22Rv1 (cell line): ENCODE results near the gene TTF2.
A peak's percentile ranks its signal among the peaks of the same experiment; 100 is the strongest.

Source experiments
- H3K27ac ChIP-seq: fragments of 450-650 bp; 2 replicates; pipeline ENCODE4 v1.5.1; 2017
- ZFX ChIP-seq: fragments of 450-650 bp; IDR thresholded peaks from 2 replicates; pipeline ENCODE4 v1.6.1; 2017; ENCODE audit warnings: antibody characterized with exemption, borderline replicate concordance
- TF ChIP-seq, protein P1 (sequence below): fragments of 450-650 bp; IDR thresholded peaks from 2 replicates; pipeline ENCODE4 v1.5.1; 2017; ENCODE audit warnings: mild to moderate bottlenecking

Gene TTF2

DNA sequence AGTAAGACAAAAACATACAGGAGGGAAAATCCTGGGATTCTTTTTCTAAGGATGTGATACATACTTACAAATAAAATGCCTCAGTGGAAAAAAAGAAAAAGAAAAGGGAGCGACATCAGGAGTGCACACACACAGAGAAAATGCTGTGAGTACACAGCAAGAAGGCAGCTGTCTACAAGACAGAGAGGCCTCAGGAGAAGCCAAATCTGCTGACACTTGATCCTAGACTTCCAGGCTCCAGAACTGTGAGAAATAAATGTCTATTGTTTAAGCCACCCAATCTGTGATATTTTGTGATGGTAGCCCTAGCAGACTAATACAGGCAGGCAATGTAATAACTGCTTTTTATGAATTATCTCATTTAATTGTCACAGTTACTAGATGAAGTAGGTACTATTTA lies 78.4 kb downstream of the TTF2 start:
- H3K27ac ChIP-seq = no peak overlapping the region
- TF ChIP-seq, protein P1, sequence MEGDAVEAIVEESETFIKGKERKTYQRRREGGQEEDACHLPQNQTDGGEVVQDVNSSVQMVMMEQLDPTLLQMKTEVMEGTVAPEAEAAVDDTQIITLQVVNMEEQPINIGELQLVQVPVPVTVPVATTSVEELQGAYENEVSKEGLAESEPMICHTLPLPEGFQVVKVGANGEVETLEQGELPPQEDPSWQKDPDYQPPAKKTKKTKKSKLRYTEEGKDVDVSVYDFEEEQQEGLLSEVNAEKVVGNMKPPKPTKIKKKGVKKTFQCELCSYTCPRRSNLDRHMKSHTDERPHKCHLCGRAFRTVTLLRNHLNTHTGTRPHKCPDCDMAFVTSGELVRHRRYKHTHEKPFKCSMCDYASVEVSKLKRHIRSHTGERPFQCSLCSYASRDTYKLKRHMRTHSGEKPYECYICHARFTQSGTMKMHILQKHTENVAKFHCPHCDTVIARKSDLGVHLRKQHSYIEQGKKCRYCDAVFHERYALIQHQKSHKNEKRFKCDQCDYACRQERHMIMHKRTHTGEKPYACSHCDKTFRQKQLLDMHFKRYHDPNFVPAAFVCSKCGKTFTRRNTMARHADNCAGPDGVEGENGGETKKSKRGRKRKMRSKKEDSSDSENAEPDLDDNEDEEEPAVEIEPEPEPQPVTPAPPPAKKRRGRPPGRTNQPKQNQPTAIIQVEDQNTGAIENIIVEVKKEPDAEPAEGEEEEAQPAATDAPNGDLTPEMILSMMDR = no peak
- no peak for TF ChIP-seq ZFX

DNA sequence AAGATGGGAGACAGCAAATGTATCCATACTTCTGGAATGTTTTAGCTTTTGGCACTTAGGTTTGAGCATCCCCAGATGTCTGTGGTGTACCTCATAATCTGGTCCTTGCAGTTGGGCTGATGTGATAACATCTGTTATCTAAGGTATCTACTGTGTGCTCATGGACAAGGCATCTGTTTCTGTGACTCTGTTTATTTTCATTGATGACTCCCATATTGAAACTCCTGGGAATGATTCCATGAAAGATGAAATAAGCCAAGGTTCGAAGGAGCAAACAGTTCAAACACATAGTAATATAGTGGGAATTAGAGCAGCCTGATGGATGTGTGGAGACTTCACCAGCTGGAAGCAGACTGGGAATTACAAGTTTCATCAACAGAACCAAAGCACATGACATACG lies 82.1 kb downstream of the TTF2 start:
- H3K27ac ChIP-seq = no peak overlapping the region
- TF ChIP-seq, protein P1 = no peak
- no peak for TF ChIP-seq ZFX

DNA sequence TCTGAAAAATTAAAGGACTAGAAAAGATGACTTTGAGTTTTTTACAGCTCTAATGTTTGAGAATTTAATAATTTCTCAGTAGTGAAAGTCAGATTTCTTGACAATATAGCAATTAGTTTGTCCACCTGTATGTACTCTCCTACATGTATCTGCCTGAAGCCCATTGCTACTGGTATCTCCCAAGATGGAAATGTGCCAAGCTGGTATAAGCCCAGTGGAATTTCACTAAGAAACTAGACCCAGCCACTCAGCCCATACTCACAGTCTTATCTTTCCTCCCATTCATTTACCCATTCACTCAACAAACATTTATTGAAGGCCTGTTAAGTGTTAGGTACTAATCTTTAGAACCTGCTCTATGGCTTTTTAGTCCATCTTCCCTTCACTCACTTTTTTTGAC lies 83.0 kb downstream of the TTF2 start:
- TF ChIP-seq, protein P1 = no peak
- TF ChIP-seq ZFX = no peak
- H3K27ac ChIP-seq = no peak overlapping the region

DNA sequence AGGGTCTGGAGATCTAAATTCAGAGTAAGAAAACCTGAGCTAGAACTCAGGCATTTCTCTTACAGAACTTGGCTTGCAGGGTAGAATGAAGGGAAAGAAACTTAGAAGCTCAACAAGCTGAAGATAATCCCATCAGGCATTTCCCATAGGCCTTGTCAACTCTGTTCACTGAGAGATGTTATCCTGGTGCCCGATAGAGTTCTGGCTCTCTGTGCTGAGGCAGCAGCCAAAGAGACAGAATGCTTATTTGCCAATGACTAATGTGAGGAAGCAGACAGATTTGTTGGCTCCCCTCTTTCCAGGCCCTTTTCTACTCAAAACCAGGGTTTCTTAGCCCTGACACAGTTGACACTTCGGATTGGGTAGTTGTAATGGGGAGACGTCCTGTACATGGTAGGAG lies 83.7 kb downstream of the TTF2 start:
- no peak overlapping the region for H3K27ac ChIP-seq
- TF ChIP-seq, protein P1 = no peak
- TF ChIP-seq ZFX = no peak

DNA sequence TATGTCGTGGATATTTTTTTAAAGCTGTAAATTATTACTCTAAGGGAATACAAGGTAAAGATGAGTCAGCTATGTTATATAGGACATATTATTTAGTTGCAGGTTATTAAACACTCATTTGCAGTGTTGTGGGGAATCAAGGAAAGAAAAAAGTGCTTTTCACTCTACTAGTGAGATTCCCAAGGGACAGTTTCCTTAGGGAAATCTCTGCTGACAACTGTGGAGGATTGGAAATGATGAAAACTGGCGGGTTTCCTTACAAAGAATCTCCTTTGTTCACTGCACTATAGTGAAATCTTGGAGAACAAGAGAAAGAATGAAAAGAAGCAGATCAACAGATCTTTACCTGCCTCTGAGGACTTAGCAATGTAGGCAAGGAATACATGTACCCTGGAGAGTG lies 85.9 kb downstream of the TTF2 start:
- H3K27ac ChIP-seq = peak overlapping the region; percentile 71; the same call in 1 of the 2 replicates
- no peak for TF ChIP-seq ZFX
- TF ChIP-seq, protein P1 = no peak

DNA sequence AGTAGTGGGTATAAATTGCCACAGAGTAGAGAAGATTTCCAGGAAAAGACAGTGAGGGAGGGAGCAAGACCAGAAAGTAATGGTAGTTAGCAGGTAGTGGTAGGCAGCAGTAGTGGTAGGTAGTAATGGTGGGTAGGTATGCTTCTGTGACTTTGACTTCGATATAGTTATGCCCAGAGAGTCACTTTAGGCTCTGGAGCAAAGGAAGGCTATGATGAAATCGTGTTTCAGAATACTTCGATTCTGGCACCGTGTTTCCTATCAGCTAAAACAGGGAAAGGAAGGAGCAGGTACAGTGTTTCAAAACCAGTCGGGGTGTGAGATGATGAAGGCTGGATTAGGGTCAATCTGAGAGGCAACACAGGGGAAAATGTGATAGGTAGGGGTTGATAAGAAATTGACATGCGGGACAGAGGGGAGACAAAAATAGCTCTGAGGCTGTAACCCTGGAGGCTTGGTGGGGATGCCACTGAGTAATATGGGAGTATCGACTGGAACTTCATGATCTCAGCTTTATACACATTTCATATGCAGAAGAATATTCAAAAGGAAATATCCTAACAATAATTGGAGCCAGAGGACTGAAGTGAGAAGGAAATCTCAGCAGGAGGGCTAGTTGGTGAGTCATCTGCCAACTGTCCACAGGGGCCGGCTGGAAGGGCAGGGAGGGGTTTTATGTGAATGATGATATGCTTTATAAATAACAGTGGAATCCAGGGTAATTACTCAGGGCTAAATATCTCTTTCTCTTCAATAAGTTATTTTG lies 86.6 kb downstream of the TTF2 start:
- peak overlapping the region; percentile 71 for H3K27ac ChIP-seq
- TF ChIP-seq ZFX = no peak
- TF ChIP-seq, protein P1 = no peak

DNA sequence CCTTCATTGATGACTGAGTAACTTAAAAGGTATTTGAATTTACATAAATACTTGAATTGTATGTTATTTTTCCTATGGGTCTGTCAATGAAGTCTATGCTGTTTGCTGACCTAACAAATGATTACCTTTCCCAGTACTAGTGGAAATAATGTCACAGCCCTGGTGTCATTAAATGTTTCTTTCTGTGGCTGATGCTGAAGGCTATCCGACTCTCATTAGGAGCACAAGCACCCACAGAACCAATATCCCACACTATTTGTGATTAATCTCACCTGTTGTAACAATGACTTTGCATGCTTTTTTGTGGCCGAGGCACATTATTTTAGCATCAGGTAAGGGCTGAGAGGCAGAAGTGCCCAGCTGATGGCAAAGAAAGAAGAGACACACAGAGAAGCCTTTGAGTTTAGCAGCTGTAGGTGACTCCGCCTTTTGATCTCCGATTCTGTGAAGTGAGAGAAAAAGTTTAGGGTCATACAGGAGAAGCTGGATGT lies 87.3 kb downstream of the TTF2 start:
- H3K27ac ChIP-seq = peak overlapping the region; percentile 71
- TF ChIP-seq, protein P1 = no peak
- no peak for TF ChIP-seq ZFX
